GM23338 (cell line): Measurements from ENCODE around the gene RRH. TPM values are rescaled to one million over a fixed set of nuclear protein-coding genes. Genes with fewer than 3 reads are reported as not detected.
"Not testable (repeated sequence)": the region's sequence is repeated elsewhere in the genome, so short reads cannot be mapped to it uniquely, and the experiment has no call there.

Experiments
- ATAC-seq: fragments of 200-7000 bp; cut with Tn5 transposase; 3 replicates; pipeline ENCODE4 v1.9.1; 2020
- DNase-seq: peaks from one replicate; pipeline ENCODE4 v3.0.0-alpha.2; 2015; ENCODE audit warnings: low spot score
- H2AFZ ChIP-seq: fragments of 200-600 bp; sonication (generic); 2 replicates; pipeline ENCODE4 v1.8.0; 2016; ENCODE audit warnings: antibody characterized with exemption, mild to moderate bottlenecking, moderate library complexity
- H3F3A ChIP-seq: fragments of 200-600 bp; sonication (generic); replicated peaks from 2 replicates; pipeline ENCODE4 v1.8.0; 2017; ENCODE audit warnings: antibody characterized with exemption, mixed run types, low read depth
- H3K27ac ChIP-seq: fragments of 200-600 bp; sonication (generic); 2 replicates; pipeline ENCODE4 v1.6.1; 2016; ENCODE audit warnings: low read depth
- H3K27me3 ChIP-seq: fragments of 200-600 bp; sonication (generic); 2 replicates; pipeline ENCODE4 v1.8.0; 2016; ENCODE audit warnings: mild to moderate bottlenecking, mixed run types, moderate library complexity; ENCODE audit not compliant: insufficient read depth
- H3K36me3 ChIP-seq: fragments of 200-600 bp; sonication (generic); 2 replicates; pipeline ENCODE4 v1.8.0; 2016; ENCODE audit warnings: mild to moderate bottlenecking; ENCODE audit not compliant: insufficient read depth
- H3K4me1 ChIP-seq: fragments of 200-600 bp; sonication (generic); 2 replicates; pipeline ENCODE4 v1.8.0; 2016; ENCODE audit warnings: mild to moderate bottlenecking, moderate library complexity; ENCODE audit not compliant: insufficient read depth
- H3K4me2 ChIP-seq: fragments of 200-600 bp; sonication (generic); 2 replicates; pipeline ENCODE4 v1.7.1; 2017; ENCODE audit warnings: mixed run types
- H3K4me3 ChIP-seq: fragments of 200-600 bp; sonication (generic); 2 replicates; pipeline ENCODE4 v1.6.1; 2016; ENCODE audit warnings: mixed run types
- H3K79me2 ChIP-seq: fragments of 200-600 bp; sonication (generic); replicated peaks from 2 replicates; pipeline ENCODE4 v1.8.0; 2017; ENCODE audit warnings: mild to moderate bottlenecking; ENCODE audit not compliant: insufficient read depth
- H3K9me2 ChIP-seq: fragments of 200-600 bp; sonication (generic); 2 replicates; pipeline ENCODE4 v1.8.0; 2017; ENCODE audit not compliant: insufficient read depth
- H4K20me1 ChIP-seq: fragments of 200-600 bp; sonication (generic); replicated peaks from 2 replicates; pipeline ENCODE4 v1.8.0; 2017; ENCODE audit warnings: mild to moderate bottlenecking; ENCODE audit not compliant: insufficient read depth
- H3K27ac Mint-ChIP-seq: 2 replicates; pipeline ENCODE4 v1.8.0; 2020; ENCODE audit warnings: inconsistent platforms, mild to moderate bottlenecking, moderate library complexity, mixed read lengths
- H3K27me3 Mint-ChIP-seq: 3 replicates; pipeline ENCODE4 v1.8.0; 2022; ENCODE audit warnings: low read depth, mild to moderate bottlenecking, moderate library complexity, mixed read lengths, inconsistent platforms; ENCODE audit not compliant: insufficient read depth, poor library complexity
- H3K36me3 Mint-ChIP-seq: 3 replicates; pipeline ENCODE4 v1.8.0; 2021; ENCODE audit warnings: low read depth, mild to moderate bottlenecking, inconsistent platforms, moderate library complexity, mixed read lengths
- H3K4me1 Mint-ChIP-seq: 3 replicates; pipeline ENCODE4 v1.8.0; 2020; ENCODE audit warnings: mild to moderate bottlenecking, inconsistent platforms, mixed read lengths
- H3K4me3 Mint-ChIP-seq: 3 replicates; pipeline ENCODE4 v1.8.0; 2021; ENCODE audit warnings: moderate library complexity, mild to moderate bottlenecking, inconsistent platforms, mixed read lengths
- H3K9me3 Mint-ChIP-seq: 3 replicates; pipeline ENCODE4 v1.8.0; 2020; ENCODE audit warnings: moderate library complexity, mild to moderate bottlenecking, inconsistent platforms, mixed read lengths
- CREB1 ChIP-seq: fragments of 250-450 bp; sonication (Bioruptor Pico); IDR thresholded peaks from 2 replicates; pipeline ENCODE4 v1.5.0; 2020; ENCODE audit warnings: low read depth, mild to moderate bottlenecking, moderate library complexity
- CTCF ChIP-seq, 2 experiments: fragments of 200-600 bp in 1 of 2; sonication (generic) in 1 of 2; conservative IDR thresholded peaks; 2 replicates each; pipeline versions ENCODE4 v1.5.1 to v1.6.1; 2016 to 2017; ENCODE audit warnings: antibody characterized with exemption in 2 of 2, low read depth in 2 of 2, mild to moderate bottlenecking in 2 of 2, moderate library complexity in 1 of 2
- EZH2phosphoT487 ChIP-seq: fragments of 200-600 bp; sonication (generic); IDR thresholded peaks from one replicate; pipeline ENCODE4 v1.8.1; 2018; ENCODE audit warnings: antibody characterized with exemption; ENCODE audit not compliant: unreplicated experiment
- JUNB ChIP-seq: IDR thresholded peaks from one replicate; pipeline ENCODE4 v1.6.1; 2016; ENCODE audit warnings: antibody characterized with exemption; ENCODE audit not compliant: unreplicated experiment
- NANOG ChIP-seq: IDR thresholded peaks from 2 replicates; pipeline ENCODE4 v1.6.1; 2016; ENCODE audit warnings: antibody characterized with exemption, borderline replicate concordance
- POLR2AphosphoS5 ChIP-seq: IDR thresholded peaks from 2 replicates; pipeline ENCODE4 v1.6.1; 2016; ENCODE audit warnings: antibody characterized with exemption, low read depth
- REST ChIP-seq: IDR thresholded peaks from one replicate; pipeline ENCODE4 v1.6.1; 2018; ENCODE audit warnings: antibody characterized with exemption; ENCODE audit not compliant: unreplicated experiment
- STAT1 ChIP-seq: IDR thresholded peaks from one replicate; pipeline ENCODE4 v1.6.1; 2016; ENCODE audit warnings: antibody characterized with exemption; ENCODE audit not compliant: unreplicated experiment
- ZNF114 ChIP-seq: fragments of 250-450 bp; sonication (Bioruptor Pico); IDR thresholded peaks from 2 replicates; pipeline ENCODE4 v1.5.0; 2020; ENCODE audit warnings: mild to moderate bottlenecking, moderate library complexity
- ZNF331 ChIP-seq: fragments of 250-450 bp; sonication (Bioruptor Pico); IDR thresholded peaks from 2 replicates; pipeline ENCODE4 v1.5.0; 2020; ENCODE audit warnings: low read depth, mild to moderate bottlenecking, moderate library complexity
- polyA plus RNA-seq: library from polyadenylated mRNA; unstranded; fragments of >200 nt; fragmentation: Nextera tagmentation; extraction: Ambion mirVana; gene quantifications from 2 replicates; pipeline ENCODE4 v1.2.1, GENCODE V29; 2016
- total RNA-seq: library from RNA; depleted of rRNA; stranded (reverse); fragments of >200 nt; shearing (Covaris generic); gene quantifications from 2 replicates; pipeline ENCODE4 v1.2.3, GENCODE V29; 2014
- TF ChIP-seq, protein P1 (sequence below): fragments of 250-450 bp; sonication (Bioruptor Pico); IDR thresholded peaks from 2 replicates; pipeline ENCODE4 v1.5.0; 2020; ENCODE audit warnings: mild to moderate bottlenecking, moderate library complexity

The RRH gene
- total and polyA plus RNA-seq, 2 experiments from 2014 or later, result not detected

DNA sequence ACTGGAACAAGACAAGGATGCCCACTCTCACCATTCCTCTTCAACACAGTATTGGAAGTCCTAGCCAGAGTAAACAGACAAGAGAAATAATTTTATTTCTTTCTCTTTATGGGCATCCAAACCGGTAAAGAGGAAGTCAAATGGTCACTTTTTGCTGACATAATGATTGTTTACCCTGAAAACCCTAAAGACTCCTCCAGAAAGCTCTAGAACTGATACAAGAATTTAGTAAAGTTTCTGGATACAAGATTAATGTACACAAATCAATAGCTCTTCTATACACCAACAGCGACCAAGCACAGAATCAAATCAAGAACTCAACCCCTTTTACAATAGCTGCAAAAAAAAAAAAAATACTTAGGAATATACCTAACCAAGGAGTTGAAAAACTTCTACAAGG lies 45.7 kb upstream of the RRH start:
- not testable (repeated sequence) for H3K27ac ChIP-seq, H3K27ac Mint-ChIP-seq, H3K27me3 ChIP-seq, H3K9me3 Mint-ChIP-seq, H4K20me1 ChIP-seq, H3K4me3 ChIP-seq, H3K36me3 Mint-ChIP-seq, H3K4me3 Mint-ChIP-seq, H3K79me2 ChIP-seq, H3K27me3 Mint-ChIP-seq, H3K4me1 Mint-ChIP-seq, ATAC-seq, H3K4me1 ChIP-seq, DNase-seq, H2AFZ ChIP-seq, H3F3A ChIP-seq, H3K36me3 ChIP-seq, H3K4me2 ChIP-seq, H3K9me2 ChIP-seq

GRCh38 chr4:109786846-109787245 lies 40.9 kb upstream of the RRH start:
- peak overlapping the region; percentile 44; the same call in 1 of the 2 replicates for H2AFZ ChIP-seq
- Mint-ChIP-seq H3K27ac (no peak overlapping the region), H3K9me3 (no peaks in the 10 kb centered on the region)
- TF ChIP-seq ZNF114 (CRISPR knock-in tag) (no peak), POLR2AphosphoS5 (no peak), ZNF331 (CRISPR knock-in tag) (no peak), JUNB (no peak), REST (no peak), CTCF (conservative IDR thresholded peaks at IDR 0.05; ENCODE audit: low read depth in 2 of 2) (no peak), NANOG (no peak), EZH2phosphoT487 (no peak), CREB1 (no peak), STAT1 (no peak)
- TF ChIP-seq, protein P1, sequence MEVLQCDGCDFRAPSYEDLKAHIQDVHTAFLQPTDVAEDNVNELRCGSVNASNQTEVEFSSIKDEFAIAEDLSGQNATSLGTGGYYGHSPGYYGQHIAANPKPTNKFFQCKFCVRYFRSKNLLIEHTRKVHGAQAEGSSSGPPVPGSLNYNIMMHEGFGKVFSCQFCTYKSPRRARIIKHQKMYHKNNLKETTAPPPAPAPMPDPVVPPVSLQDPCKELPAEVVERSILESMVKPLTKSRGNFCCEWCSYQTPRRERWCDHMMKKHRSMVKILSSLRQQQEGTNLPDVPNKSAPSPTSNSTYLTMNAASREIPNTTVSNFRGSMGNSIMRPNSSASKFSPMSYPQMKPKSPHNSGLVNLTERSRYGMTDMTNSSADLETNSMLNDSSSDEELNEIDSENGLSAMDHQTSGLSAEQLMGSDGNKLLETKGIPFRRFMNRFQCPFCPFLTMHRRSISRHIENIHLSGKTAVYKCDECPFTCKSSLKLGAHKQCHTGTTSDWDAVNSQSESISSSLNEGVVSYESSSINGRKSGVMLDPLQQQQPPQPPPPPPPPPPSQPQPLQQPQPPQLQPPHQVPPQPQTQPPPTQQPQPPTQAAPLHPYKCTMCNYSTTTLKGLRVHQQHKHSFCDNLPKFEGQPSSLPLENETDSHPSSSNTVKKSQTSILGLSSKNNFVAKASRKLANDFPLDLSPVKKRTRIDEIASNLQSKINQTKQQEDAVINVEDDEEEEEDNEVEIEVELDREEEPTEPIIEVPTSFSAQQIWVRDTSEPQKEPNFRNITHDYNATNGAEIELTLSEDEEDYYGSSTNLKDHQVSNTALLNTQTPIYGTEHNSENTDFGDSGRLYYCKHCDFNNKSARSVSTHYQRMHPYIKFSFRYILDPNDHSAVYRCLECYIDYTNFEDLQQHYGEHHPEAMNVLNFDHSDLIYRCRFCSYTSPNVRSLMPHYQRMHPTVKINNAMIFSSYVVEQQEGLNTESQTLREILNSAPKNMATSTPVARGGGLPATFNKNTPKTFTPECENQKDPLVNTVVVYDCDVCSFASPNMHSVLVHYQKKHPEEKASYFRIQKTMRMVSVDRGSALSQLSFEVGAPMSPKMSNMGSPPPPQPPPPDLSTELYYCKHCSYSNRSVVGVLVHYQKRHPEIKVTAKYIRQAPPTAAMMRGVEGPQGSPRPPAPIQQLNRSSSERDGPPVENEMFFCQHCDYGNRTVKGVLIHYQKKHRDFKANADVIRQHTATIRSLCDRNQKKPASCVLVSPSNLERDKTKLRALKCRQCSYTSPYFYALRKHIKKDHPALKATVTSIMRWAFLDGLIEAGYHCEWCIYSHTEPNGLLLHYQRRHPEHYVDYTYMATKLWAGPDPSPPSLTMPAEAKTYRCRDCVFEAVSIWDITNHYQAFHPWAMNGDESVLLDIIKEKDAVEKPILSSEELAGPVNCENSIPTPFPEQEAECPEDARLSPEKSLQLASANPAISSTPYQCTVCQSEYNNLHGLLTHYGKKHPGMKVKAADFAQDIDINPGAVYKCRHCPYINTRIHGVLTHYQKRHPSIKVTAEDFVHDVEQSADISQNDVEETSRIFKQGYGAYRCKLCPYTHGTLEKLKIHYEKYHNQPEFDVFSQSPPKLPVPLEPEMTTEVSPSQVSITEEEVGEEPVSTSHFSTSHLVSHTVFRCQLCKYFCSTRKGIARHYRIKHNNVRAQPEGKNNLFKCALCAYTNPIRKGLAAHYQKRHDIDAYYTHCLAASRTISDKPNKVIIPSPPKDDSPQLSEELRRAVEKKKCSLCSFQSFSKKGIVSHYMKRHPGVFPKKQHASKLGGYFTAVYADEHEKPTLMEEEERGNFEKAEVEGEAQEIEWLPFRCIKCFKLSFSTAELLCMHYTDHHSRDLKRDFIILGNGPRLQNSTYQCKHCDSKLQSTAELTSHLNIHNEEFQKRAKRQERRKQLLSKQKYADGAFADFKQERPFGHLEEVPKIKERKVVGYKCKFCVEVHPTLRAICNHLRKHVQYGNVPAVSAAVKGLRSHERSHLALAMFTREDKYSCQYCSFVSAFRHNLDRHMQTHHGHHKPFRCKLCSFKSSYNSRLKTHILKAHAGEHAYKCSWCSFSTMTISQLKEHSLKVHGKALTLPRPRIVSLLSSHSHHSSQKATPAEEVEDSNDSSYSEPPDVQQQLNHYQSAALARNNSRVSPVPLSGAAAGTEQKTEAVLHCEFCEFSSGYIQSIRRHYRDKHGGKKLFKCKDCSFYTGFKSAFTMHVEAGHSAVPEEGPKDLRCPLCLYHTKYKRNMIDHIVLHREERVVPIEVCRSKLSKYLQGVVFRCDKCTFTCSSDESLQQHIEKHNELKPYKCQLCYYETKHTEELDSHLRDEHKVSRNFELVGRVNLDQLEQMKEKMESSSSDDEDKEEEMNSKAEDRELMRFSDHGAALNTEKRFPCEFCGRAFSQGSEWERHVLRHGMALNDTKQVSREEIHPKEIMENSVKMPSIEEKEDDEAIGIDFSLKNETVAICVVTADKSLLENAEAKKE (CRISPR knock-in tag), result no peak

More at GRCh38 chr4:109786846-109787245, 40.9 kb upstream of the RRH start:
- DNase-seq (no peak), ATAC-seq (no peak)
- Histone ChIP-seq H3K4me2 (no peak overlapping the region), H3F3A (no peaks in the 10 kb centered on the region), H3K36me3 (no peaks in the 10 kb centered on the region), H3K4me1 (no peaks in the 10 kb centered on the region), H3K79me2 (no peaks in the 10 kb centered on the region), H3K27ac (no peak overlapping the region), H4K20me1 (no peaks in the 10 kb centered on the region), H3K9me2 (no peaks in the 10 kb centered on the region), H3K27me3 (no peaks in the 10 kb centered on the region), H3K4me3 (no peak overlapping the region)
- Mint-ChIP-seq H3K36me3 (no peaks in the 10 kb centered on the region), H3K27me3 (no peaks in the 10 kb centered on the region), H3K4me3 (no peak overlapping the region), H3K4me1 (no peaks in the 10 kb centered on the region)
